NCI-H1436 (cell line): ENCODE measurements around the gene ZNF358.

Experiments used
- DNase-seq: peaks from one replicate; lab custom pipeline; 2025; lab: John Stamatoyannopoulos, UW

ZNF358 gene

DNA sequence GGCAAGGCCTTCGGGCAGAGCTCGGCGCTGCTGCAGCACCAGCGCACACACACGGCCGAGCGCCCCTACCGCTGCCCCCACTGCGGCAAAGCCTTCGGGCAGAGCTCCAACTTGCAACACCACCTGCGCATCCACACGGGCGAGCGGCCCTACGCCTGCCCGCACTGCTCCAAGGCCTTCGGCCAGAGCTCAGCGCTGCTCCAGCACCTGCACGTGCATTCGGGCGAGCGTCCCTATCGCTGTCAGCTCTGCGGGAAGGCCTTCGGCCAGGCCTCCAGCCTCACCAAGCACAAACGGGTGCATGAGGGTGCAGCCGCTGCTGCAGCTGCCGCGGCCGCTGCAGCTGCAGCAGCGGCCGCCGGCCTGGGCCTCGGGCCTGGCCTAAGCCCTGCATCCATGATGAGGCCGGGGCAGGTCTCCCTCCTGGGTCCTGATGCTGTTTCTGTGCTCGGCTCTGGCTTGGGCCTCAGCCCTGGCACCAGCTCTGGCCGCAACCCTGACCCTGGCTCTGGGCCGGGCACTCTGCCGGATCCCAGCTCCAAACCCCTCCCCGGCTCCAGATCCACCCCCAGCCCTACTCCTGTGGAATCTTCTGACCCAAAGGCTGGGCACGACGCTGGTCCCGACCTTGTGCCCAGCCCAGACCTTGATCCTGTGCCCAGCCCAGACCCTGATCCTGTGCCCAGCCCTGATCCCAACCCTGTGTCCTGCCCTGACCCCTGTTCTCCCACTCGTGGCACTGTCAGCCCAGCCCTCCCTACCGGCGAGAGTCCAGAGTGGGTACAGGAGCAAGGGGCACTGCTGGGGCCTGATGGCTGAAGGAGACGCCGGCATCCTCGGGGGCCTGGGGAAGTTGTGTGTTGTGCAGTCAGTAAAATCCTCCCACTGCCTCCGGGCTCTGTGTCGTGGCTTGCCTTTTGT is 4.5 kb downstream of the ZNF358 start:
- DNase-seq = no peak

DNA sequence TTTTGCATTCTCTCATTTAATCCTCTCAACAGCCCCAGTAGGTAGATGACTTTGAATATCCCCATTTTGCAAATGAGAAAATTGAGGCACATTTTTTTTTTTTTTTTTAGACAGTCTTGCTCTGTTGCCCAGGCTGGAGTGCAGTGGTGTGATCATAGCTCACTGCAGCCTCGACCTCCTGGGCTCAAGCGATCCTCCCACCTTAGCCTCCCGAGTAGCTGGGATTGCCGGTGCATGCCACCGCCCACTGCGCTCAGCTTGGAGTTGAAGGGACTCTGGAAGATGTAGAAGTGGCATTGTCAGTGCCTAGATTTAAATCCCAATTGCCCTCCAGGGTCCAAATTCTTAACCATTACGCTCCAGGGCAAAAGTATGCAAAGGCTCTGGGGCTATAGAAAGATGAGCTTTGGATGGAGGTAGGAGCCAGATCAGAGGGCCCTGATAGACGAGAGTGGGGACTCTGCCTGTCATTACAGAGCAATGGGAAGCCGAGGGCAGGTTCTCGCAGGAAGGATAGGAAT is 5.7 kb downstream of the ZNF358 start:
- DNase-seq = no peak

DNA sequence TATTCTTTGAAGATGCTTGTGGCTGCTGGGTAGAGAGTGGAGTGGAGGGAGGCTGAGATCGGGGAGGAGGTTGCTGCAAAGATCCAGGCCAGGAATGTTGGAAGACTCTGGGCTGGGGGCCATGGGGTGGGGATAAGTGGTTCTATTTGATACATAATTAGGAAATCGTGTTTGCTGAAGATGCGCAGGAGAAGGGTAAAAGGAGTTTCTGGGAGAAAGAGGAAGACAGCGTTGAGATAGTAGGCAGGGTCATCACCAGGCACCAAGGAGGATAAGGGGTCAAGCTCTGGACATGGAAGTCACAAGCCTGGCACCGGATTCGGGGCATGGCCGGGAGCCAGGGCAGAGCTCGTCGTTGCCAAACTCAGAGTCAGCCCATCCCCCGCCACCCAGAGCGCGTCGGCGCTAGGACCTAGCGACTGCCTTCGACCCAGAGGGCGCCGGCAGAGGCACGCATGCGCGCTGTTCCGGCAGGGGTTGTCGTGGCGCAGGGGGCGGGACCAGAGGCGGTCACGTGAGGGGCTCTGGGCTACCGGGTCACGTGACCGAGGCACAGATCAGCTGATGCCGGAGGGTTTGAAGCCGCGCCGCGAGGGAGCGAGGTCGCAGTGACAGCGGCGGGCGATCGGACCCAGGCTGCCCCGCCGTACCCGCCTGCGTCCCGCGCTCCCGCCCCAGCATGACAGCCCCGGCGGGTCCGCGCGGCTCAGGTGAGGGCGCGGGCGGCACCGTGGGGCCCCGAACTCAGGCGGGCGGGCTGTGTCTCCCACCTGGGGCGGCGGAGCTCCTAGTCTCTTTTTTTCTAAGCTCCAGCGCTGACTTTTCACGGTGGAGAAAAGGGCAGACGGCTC is 6.4 kb downstream of the ZNF358 start, which contains the start of gene MCOLN1:
TSS of gene MCOLN1 (plus strand) at position 553 of the 851 bp plus-strand sequence. CDS start at position 680, 127 bp downstream.
- peak; percentile 99 for DNase-seq

DNA sequence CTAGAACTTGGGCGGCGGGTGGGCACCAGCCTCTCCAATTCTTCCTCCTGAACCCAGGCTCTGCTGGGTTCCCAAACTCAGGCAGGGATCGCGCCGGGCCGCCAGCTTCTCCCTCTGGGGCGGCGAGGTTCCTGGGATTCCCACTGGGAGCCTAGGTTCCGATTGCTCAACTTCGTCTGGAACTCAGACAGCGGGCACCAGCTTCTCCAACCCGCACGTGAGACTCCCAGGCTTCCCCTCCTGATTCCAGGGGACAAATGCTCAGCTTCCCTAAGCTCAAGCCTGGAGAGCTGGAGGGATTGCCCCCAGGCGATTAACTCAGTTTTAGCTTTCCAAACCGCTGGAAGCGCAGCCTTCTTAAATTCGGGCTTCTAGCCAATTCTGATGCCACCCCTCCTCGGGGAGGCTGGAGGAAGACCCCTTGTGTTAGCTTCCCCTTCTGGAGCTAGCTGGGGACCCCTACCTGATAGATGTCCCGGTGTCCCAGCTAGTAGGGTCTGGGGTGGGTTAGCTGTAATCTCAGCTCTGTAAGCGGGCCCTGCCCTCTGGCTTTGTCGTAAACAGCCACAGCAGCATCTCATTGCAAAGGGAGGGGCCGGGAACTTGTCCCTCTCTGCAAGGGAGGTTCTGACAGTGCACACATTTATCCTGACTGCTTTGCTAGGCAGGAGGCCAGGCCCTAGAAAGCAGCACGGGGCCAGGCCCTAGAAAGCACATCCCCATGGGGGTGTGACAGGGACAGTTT is 7.2 kb downstream of the ZNF358 start:
- no peak for DNase-seq

DNA sequence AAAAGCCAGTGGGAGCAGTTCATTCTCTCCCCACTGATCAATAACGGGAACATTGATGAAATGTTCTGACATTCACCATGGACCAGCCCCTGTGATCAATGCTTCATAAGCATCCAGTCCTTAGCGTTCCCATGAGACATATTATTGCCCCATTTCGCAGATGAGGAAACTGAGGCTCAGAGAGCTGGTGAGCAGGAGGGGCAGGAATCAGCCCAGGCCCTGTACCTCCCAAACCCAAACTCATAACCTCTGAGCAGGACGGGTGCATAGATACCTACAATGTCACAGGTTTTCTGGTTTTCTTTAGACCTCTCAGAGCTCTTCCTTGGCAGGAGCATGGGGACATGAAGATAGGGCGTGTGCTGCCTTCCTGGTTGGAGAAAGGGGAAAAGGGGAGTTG is 8.6 kb downstream of the ZNF358 start:
- DNase-seq = no peak

DNA sequence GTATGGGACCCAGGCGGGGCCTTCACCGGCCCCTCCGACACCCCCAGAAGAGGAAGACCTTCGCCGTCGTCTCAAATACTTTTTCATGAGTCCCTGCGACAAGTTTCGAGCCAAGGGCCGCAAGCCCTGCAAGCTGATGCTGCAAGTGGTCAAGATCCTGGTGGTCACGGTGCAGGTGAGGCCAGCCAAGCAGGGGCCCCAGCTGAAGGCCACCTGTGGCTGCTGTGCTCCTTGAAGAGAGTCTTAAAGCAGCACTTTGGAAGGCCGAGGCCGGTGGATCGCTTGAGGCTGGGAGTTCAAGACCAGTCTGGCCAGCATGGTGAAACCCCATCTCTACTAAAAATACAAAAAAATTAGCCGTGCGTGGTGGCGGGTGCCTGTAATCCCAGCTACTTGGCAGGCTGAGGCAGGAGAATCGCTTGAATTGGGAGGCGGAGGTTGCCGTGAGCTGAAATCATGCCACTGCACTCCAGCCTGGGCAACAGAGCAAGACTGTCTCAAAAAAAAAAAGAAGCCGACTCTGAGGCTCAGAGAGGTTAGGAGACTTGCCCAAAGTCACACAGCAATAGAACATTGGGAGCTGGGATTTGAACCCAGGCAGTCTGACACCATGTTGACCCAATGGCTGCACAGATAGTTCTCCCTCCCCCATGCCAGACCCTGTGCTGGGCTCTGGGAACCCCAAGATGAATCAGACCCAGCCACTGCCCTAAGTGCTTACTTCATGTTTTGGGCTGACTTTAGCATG is 9.3 kb downstream of the ZNF358 start:
- DNase-seq = no peak

DNA sequence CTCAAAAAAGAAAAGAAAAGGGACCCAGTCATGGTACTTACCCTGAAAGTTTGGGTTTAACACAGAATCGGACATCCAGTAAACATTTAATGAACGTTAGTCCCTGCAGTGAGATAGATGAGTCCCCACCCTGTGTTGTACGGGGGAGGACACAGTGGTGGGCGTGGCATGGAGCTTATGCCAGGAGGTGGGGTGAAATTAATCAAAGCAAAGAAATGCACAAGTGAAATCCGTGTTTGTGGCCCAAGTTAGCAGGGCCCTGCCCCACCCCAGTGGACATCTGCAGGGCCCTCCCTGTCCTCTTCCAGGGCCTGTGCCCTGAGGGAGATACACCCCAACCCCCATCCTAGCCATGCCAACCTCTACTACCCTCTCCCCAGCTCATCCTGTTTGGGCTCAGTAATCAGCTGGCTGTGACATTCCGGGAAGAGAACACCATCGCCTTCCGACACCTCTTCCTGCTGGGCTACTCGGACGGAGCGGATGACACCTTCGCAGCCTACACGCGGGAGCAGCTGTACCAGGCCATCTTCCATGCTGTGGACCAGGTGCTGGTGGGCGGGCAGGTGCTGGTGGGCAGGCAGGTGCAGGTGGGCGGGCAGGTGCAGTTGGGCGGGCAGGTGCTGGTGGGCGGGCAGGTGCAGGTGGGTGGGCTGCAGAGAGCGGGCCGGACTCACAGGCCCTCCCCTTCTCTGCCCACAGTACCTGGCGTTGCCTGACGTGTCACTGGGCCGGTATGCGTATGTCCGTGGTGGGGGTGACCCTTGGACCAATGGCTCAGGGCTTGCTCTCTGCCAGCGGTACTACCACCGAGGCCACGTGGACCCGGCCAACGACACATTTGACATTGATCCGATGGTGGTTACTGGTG is 10.4 kb downstream of the ZNF358 start:
- DNase-seq = no peak

DNA sequence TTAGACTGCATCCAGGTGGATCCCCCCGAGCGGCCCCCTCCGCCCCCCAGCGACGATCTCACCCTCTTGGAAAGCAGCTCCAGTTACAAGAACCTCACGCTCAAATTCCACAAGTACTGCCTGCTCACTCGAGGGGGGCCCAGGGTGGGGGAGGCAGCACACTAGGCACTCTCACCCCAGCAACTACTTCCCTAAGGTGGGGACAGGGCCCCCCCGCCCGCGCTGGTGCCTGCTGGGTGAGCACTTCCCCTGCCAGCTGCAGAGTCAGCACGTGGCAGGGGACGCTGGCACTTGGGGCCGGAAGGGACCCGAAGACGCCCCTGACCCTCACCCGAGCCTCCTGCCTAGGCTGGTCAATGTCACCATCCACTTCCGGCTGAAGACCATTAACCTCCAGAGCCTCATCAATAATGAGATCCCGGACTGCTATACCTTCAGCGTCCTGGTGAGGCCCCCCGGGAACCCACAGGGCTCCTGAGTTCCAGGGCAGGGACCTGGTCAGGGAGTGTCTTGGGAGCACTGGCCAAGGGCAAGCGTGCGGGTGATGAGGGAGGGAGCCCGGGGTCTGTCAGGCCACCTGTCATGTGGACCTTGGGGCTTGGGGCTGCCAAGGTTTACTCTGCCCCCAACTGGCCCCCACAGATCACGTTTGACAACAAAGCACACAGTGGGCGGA is 11.8 kb downstream of the ZNF358 start:
- DNase-seq = no peak

DNA sequence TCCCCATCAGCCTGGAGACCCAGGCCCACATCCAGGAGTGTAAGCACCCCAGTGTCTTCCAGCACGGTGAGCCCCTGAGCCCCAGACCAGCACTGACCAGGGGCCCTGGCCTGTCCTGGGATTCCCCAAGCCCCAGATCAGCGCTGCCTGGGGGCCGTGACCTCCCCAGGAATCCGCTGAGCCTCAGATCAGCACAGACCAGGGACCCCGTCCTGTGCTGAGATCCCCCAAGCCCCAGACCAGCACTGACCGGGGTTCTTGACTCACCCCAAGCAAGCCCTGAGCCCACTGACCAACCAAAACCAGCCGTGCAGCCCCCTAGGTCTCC is 12.3 kb downstream of the ZNF358 start:
- DNase-seq = no peak

DNA sequence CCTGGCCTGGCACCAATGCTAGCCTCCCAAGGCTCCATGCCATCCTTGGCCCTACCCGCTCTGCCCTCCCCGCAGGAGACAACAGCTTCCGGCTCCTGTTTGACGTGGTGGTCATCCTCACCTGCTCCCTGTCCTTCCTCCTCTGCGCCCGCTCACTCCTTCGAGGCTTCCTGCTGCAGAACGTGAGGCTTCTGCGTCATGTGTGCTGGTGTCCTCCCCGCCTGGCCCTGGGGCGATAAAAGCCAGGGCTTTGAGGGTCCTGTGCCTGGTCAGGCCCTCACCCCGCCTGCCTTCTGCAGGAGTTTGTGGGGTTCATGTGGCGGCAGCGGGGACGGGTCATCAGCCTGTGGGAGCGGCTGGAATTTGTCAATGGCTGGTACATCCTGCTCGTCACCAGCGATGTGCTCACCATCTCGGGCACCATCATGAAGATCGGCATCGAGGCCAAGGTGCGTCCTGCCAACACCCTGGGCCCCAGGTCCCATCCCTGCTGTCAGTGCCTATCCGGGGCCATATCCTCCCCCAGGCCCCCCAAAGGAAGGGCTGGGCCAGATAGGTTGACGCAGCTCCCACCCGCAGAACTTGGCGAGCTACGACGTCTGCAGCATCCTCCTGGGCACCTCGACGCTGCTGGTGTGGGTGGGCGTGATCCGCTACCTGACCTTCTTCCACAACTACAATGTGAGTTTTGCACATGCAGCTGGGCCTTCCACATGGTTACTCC is 12.8 kb downstream of the ZNF358 start:
- DNase-seq = no peak

DNA sequence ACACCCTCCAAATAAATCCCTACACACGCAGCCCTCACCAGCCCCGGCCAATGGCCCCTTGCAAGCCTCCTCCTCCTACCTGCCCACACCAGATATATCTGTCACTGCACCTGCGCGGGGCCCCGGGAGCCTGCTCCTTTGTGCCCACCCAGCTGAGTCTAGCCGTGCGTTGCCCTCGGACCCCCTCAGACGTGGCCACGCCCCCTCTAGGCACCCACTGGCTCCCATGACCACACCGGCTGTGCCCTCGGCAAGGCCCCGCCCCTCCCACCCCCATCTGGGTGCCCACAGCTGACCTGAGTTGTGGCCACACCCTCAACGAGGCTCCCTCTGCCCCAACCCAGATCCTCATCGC is 13.3 kb downstream of the ZNF358 start:
- DNase-seq = no peak

DNA sequence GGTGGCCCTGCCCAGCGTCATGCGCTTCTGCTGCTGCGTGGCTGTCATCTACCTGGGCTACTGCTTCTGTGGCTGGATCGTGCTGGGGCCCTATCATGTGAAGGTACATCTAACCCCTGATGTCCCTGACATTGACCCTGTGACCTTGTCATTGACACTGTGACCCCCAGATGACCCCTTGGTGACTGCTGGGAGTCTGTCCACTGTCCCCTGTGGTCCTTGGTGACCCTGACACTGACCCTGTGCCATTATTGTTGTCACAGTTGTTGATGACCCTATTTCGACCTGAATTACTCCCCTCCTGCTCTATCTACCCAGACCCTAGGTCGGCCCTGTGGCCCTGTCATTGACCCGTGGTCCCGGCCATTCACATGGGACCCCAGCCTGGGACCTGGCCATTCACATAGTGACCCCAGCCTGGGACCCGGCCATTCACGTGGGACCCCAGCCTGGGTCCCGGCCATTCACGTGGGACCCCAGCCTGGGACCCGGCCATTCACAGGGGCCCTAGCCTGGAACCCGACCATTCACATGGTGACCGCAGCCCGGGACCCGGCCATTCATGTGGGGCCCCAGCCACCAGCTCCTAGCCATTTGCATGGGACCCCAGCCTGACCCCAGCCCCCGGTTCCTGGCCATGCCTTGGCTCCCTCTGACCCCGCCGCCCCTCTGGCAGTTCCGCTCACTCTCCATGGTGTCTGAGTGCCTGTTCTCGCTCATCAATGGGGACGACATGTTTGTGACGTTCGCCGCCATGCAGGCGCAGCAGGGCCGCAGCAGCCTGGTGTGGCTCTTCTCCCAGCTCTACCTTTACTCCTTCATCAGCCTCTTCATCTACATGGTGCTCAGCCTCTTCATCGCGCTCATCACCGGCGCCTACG is 13.9 kb downstream of the ZNF358 start:
- no peak for DNase-seq

DNA sequence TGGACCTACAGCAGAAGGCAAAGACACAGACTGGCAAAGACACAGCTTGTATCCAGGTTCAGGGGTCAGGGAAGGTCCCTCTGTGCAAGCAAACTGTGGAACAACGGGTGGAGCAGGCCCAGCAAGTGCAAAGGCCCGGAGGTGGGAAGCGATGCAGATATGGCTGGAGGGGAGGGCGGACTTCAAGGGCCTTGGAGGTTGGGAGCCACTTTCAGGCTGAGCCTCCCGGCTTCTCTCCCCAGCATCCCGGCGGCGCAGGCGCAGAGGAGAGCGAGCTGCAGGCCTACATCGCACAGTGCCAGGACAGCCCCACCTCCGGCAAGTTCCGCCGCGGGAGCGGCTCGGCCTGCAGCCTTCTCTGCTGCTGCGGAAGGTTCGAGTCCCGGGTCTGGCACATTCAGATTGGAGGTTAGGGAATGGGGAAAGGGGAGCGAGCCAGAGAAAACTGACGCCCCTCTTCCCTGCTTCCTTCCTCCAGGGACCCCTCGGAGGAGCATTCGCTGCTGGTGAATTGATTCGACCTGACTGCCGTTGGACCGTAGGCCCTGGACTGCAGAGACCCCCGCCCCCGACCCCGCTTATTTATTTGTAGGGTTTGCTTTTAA is 17.5 kb downstream of the ZNF358 start:
- no peak for DNase-seq

DNA sequence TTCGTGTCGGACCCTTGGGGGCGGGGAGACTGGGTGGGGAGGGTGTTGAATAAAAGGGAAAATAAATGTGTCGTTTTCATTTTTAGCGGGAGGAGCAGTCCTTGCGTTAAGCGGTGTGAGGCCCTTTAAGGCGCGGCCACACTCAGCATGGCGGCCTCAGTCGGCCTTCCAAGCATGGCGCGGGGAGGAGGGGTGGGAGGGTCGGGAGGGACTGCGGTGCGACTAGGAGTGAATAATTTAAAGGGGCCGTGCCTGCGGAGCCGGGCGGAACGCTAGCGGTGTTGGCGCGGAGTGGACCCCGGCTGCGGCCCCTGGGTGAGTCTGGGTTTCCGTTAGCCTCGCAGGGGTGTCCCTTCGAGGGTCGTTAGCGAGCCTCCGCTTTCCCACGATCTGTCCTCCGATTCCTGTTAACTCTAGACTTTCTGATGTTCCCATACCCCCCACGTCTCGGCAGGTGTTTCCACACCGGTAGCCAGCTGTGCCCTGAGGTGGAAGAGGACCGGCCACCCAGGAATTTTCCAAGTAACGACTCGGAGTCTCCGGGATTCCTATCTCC is 18.1 kb downstream of the ZNF358 start:
- DNase-seq = peak; percentile 81

DNA sequence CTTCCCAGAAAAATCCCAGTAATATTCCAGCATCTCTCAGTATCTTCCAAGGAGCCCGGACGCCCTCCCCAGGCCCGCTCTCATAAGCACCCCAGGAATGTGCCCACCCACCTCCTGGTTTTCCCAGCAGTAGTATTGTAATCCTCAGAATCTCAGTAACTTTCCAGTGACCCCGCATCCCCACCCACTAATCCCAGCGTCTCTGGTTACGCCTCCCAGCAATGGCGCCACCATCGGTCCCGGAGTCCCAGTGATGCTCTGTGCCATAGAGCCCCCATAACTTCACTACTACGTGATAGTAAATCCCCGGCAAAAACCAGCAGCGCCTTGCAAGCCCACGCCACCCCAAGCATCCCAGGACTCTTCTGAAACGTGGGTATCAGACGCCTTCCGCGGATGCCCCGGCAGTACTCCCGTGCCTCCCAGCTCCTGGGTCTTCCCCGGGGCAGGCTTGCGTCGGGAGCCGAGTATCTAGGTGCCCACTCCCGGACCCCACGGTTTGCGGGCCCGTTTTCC is 18.7 kb downstream of the ZNF358 start:
- no peak for DNase-seq

DNA sequence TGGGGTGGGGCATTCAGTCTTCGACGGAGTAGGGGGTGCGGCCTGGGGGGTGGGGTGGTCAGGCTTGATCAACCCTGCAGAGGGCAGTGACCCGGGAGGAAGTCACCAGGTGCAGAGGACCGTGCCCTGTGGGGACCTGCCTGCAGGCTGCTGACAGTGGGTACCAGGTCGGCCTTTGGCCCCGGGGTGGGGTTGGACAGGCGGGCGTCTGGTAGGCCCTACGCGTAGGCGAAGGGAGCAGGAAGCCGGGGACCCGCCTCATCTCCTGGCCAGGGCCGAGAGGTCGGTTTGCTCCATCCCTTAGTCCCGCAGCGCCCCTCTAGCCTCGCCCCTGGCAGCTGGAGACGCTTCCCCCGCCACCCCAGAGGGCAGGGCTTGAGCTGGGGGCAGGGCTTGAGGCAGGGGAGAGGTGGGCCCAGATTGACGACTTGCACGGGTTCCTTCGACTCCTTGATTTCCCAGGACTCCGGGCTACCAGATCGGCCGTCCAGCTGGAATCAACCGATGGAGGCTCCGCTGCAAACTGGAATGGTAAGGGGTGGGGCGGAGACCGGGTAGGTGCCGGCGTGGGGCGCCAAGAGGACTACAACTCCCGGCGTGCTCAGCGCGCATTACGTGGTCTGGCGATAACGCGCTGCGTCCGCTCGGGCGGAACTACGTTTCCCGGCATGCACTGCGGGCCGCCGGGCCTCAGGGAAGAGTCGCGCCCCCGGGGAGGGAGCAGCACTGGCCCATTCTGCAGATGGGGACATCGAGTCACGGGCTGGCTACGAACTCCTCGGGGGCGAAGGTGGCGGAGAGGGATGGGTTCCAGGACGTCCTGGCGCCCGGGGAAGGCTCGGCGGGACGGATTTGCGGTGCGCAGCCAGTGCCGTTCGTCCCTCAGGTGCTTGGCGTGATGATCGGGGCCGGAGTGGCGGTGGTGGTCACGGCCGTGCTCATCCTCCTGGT is 19.4 kb downstream of the ZNF358 start, which contains the start of gene PNPLA6:
TSS of gene PNPLA6 (plus strand) at position 671 of the 951 bp plus-strand sequence. CDS start at position 743, 72 bp downstream.
- peak; percentile 81 for DNase-seq
